Brain microvascular endothelial cell (primary cell): ENCODE measurements around the gene NR4A2.

Source experiments
- DNase-seq: peaks from one replicate; pipeline ENCODE4 v3.0.0-alpha.2; 2020
- H3K27ac ChIP-seq: fragments of 250-450 bp; sonication (Bioruptor Pico); 2 replicates; pipeline ENCODE4 v1.5.1; 2020; ENCODE audit warnings: mild to moderate bottlenecking, moderate library complexity
- H3K27me3 ChIP-seq: fragments of 250-450 bp; sonication (Bioruptor Pico); replicated peaks from 2 replicates; pipeline ENCODE4 v1.5.1; 2020; ENCODE audit warnings: mild to moderate bottlenecking
- H3K36me3 ChIP-seq: fragments of 250-450 bp; sonication (Bioruptor Pico); replicated peaks from 2 replicates; pipeline ENCODE4 v1.5.1; 2020; ENCODE audit warnings: mild to moderate bottlenecking
- H3K4me3 ChIP-seq: 2 replicates; pipeline ENCODE4 v1.5.1; 2011; ENCODE audit warnings: low read depth, mild to moderate bottlenecking, control low read depth, low read length, moderate library complexity
- CTCF ChIP-seq: IDR thresholded peaks from 2 replicates; pipeline ENCODE4 v1.5.1; 2011; ENCODE audit warnings: low read depth, mild to moderate bottlenecking, moderate library complexity, low read length, control low read depth, inconsistent platforms; ENCODE audit errors: missing control alignments
- in situ Hi-C: cut with HindIII; loops from 2 replicates; pipeline ENCODE4 v1.10.0; 2017; ENCODE audit warnings: low sequenced_read_pairs, low pct_ligation_motif_present

The NR4A2 gene

GRCh38 chr2:156326526-156327095 is 5.9 kb downstream of the NR4A2 start:
- Histone ChIP-seq H3K27ac (no peak overlapping the region), H3K27me3 (peaks cover 25% of the 10 kb centered on the region), H3K4me3 (no peak overlapping the region), H3K36me3 (no peaks in the 10 kb centered on the region)
- no peak for DNase-seq
- no peak for TF ChIP-seq CTCF
- in situ Hi-C loops = loop anchor here (25.0 kb wide), 3 partner anchors 261 to 861 kb away; no protein-coding TSS in a partner anchor

GRCh38 chr2:156325688-156326525 is 6.6 kb downstream of the NR4A2 start:
- no peak overlapping the region for H3K27ac ChIP-seq
- H3K27me3 ChIP-seq = peaks cover 30% of the 10 kb centered on the region
- H3K36me3 ChIP-seq = no peaks in the 10 kb centered on the region
- in situ Hi-C loops = loop anchor here (25.0 kb wide), 3 partner anchors 261 to 861 kb away; no protein-coding TSS in a partner anchor
- H3K4me3 ChIP-seq = no peak overlapping the region
- DNase-seq = no peak
- no peak for TF ChIP-seq CTCF

GRCh38 chr2:156323754-156324153 is 8.8 kb downstream of the NR4A2 start:
- no peak for TF ChIP-seq CTCF
- H3K27me3 ChIP-seq = peaks cover 27% of the 10 kb centered on the region

GRCh38 chr2:156322686-156323231 is 9.8 kb downstream of the NR4A2 start:
- Histone ChIP-seq H3K27me3 (peaks cover 27% of the 10 kb centered on the region), H3K27ac (no peak overlapping the region), H3K36me3 (no peaks in the 10 kb centered on the region), H3K4me3 (no peak overlapping the region)
- TF ChIP-seq CTCF = no peak
- no peak for DNase-seq
- in situ Hi-C loops = no loop called here

More at GRCh38 chr2:156323754-156324153, 8.8 kb downstream of the NR4A2 start:
- in situ Hi-C loops = no loop called here
- no peak for DNase-seq
- no peak overlapping the region for H3K4me3 ChIP-seq
- no peak overlapping the region for H3K27ac ChIP-seq
- H3K36me3 ChIP-seq = no peaks in the 10 kb centered on the region

GRCh38 chr2:156322051-156322685 is 10.4 kb downstream of the NR4A2 start:
- DNase-seq = no peak
- no peak for TF ChIP-seq CTCF
- Histone ChIP-seq H3K27ac (no peak overlapping the region), H3K4me3 (peak overlapping the region; percentile 57), H3K36me3 (no peaks in the 10 kb centered on the region), H3K27me3 (peaks cover 27% of the 10 kb centered on the region)
- in situ Hi-C loops = no loop called here
